GM19023 (cell line): ENCODE data around the gene OXNAD1.

Source experiments
- ATAC-seq: cut with Tn5 transposase; IDR thresholded peaks from one replicate; pipeline ENCODE4 v1.9.1; 2021; ENCODE audit warnings: mild to moderate bottlenecking, moderate library complexity; ENCODE audit not compliant: unreplicated experiment

Gene OXNAD1

GRCh38 chr3:16245609-16246008 is 19.4 kb upstream of the OXNAD1 start:
- ATAC-seq, result no peak

DNA sequence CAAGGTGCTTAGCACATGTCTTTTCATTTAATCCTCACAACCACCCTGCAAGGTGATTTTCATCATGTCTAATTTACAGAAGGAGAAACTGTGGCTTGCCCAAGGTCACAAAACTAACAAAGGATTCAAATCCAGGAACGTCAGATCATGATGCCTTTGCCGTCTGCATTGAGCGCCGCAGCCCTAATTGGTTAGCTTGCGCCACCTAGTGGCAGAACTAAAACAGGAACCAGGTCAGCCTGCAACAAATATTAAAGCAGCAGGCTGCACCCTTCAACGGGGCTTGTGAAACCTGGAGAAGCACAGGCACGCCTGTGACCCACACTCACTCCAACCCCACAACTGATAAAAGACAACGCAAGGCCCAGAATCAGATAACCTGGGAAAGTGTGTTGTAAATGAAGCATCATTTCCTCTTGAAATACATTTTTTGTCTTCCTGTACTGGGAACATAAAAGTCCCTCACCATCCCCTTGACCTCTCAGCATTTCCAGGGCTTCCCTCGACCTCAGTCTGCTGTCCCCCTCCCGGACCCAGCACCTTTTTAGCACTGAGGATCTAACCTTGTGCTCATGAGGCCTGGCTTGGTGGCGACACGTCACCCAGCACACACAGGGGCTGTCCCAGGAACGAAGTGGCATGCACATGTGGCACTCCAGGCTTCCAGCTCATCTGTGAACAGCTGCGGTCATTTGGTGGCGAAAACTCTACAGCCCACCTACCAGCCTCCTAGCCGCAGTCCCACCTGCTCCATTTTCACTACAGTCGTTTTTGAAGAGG is 17.5 kb upstream of the OXNAD1 start:
- peak; percentile 76 for ATAC-seq

- ATAC-seq, result no peak
Observed at GRCh38 chr3:16248556-16248955, 16.5 kb upstream of the OXNAD1 start.

DNA sequence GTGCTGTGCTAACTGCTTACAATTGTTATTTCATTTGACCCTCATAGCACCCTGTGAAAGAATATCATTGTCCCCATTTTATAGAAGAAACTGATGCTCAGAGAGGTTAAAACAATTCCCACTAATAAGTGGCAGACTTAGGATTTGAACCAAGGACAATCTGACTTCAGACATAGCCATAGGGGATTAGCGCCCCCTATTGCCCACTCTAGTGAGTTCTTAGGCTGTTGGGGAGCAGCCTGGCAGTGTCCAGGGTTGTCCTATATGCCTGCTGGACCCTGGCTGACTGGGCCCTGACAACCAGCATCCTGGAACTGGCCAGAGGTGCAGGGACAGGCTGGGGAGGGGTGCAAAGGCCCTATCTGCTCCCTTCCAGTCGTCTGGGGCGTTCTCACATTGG is 15.7 kb upstream of the OXNAD1 start:
- no peak for ATAC-seq

- ATAC-seq, result no peak
Observed at GRCh38 chr3:16249886-16250285, 15.1 kb upstream of the OXNAD1 start.

GRCh38 chr3:16251316-16252085 is 13.5 kb upstream of the OXNAD1 start:
- no peak for ATAC-seq

GRCh38 chr3:16252243-16252978 is 12.6 kb upstream of the OXNAD1 start:
- peak; percentile 48 for ATAC-seq

DNA sequence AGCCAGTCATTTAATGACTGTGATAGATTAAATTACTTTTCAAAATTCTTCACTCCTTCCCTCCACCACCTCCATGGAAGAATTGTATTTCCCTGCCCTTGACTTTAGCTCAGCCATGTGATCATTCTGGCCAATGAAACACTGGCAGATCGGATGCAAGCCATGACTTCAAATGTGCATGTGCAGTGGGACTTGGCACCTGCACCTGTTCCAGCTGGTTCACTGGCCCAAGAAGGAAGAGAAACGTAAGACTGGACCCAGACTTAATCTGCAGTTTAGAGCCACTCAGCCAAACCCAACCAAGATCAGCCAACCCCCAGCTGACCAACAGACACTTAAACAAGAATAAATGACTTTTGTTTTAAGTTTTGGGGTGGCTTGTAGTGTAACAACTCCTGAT is 12.0 kb upstream of the OXNAD1 start:
- no peak for ATAC-seq

GRCh38 chr3:16253601-16254000 is 11.4 kb upstream of the OXNAD1 start:
- ATAC-seq, result no peak

- no peak for ATAC-seq
Observed at GRCh38 chr3:16254916-16255315, 10.1 kb upstream of the OXNAD1 start.

DNA sequence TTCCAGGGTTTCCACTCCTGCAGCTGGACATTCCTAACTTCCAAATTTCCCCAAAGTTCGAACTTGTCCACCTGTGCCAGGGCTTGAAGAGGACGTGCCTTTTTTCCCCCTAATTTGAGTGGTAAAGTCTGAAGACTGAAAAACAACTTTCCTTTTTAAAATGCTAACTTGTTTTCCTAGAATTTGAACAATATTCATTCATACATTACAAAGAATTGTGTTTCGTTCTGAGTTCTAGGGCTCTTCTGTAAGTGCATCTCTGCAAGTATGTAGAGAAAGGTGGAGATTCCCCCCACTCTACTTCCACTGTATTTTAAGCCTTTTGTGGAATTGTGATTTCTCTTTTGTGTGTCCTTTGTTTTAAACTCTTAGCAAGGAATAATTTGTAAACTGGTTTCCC is 9.7 kb upstream of the OXNAD1 start:
- ATAC-seq, result no peak

DNA sequence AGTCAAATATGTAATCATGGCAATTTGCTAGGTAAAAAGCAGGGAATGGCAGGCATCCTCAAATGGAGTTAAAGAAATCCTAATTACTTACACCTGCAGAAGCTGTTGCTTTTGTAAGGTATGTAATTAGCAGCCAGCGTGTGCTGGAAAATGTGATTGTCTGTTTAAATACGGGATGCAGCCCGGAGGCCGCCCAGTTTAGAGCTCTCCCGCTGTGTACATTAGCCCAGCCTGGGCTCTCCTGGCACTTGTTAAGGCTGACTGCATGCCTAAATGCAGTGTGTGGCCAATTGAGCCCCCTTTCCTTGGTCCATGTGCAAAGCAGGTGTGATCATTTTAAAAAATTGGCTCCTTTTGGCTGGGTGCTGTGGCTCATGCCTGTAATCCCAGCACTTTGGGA is 9.3 kb upstream of the OXNAD1 start:
- ATAC-seq, result no peak

GRCh38 chr3:16257309-16257708 is 7.7 kb upstream of the OXNAD1 start:
- no peak for ATAC-seq

GRCh38 chr3:16258177-16258576 is 6.8 kb upstream of the OXNAD1 start:
- ATAC-seq, result no peak

- no peak for ATAC-seq
Observed at GRCh38 chr3:16258866-16259265, 6.1 kb upstream of the OXNAD1 start.

- ATAC-seq, result no peak
Observed at GRCh38 chr3:16260046-16260445, 5.0 kb upstream of the OXNAD1 start.

GRCh38 chr3:16262174-16262573 is 2.8 kb upstream of the OXNAD1 start:
- no peak for ATAC-seq

GRCh38 chr3:16264174-16264707 is 771 bp upstream of the OXNAD1 start:
- no peak for ATAC-seq

GRCh38 chr3:16265455-16265786 is 409 bp downstream of the OXNAD1 start:
- no peak for ATAC-seq

DNA sequence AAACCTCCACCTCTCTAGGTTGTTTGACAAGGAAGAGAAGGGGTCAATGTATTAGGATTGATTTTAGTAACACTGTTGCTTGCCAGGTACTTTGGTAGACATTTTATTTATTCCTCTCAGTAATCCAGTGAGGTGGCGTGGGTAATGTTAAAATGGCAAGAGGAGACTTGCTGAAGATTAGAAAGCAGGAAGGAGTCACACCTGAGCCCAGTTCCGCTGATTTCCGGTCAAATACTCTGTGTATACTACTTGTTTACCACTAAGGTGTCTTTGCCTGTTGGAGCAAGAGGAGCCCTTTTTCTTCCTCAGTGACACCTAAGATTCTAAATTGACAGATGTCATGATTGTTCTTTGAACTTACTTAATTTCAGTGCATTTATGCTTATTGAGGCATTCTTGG is 1.7 kb downstream of the OXNAD1 start:
- ATAC-seq, result no peak

- ATAC-seq, result no peak
Observed at GRCh38 chr3:16270855-16271254, 5.8 kb downstream of the OXNAD1 start.

DNA sequence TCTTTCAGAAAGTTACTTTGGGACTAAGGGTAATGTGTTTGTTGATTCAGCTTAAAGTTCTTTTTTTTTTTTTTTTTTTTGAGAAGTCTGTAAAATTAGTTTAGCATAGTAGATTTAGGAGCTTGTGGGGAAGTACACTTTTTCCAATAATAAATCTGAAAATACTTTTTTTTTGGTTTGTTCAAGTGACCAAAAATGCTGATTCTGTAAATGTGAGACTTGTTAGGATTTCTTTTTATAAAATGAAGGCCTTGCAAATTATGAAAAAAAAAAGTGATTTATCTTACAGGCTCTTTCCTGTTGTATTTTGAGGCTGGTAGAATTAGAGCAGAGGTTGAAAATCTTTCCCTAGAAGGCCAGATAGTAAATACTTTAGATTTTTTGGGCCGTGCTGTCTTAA is 7.6 kb downstream of the OXNAD1 start:
- no peak for ATAC-seq
